Breast epithelium (tissue), 3 donors: ENCODE measurements around the gene KIAA1210.

Source experiments
- CTCF ChIP-seq, 3 donors: fragments of 450-650 bp; IDR thresholded peaks; one replicate each; pipeline ENCODE4 v1.5.1; 2016 to 2017; ENCODE audit warnings: antibody characterized with exemption in 3 of 3, mild to moderate bottlenecking in 3 of 3, moderate library complexity in 3 of 3
- POLR2A ChIP-seq: fragments of 450-650 bp; IDR thresholded peaks from one replicate; pipeline ENCODE4 v1.6.1; 2016; ENCODE audit warnings: antibody characterized with exemption, mild to moderate bottlenecking, moderate library complexity

- TF ChIP-seq POLR2A (no peak), CTCF (IDR thresholded peaks at IDR 0.05) (no peak)
Measured at GRCh38 chrX:119042996-119043395, 84.6 kb downstream of the KIAA1210 start.
